HL-60 (cell line): ENCODE measurements around the gene PTPRM.

Source experiments
- DNase-seq, 2 experiments: peaks; one replicate each; pipeline ENCODE4 v3.0.0-alpha.2; 2010 to 2020; ENCODE audit warnings: low read depth in 1 of 2, low spot score in 1 of 2
- H3K27ac ChIP-seq: fragments of 250-450 bp; sonication (Bioruptor Pico); replicated peaks from 2 replicates; pipeline ENCODE4 v1.5.1; 2020; ENCODE audit warnings: mild to moderate bottlenecking, moderate library complexity
- H3K27me3 ChIP-seq: fragments of 250-450 bp; sonication (Bioruptor Pico); 2 replicates; pipeline ENCODE4 v1.5.1; 2021; ENCODE audit warnings: mild to moderate bottlenecking, moderate library complexity; ENCODE audit not compliant: insufficient read depth, poor library complexity, severe bottlenecking
- H3K4me3 ChIP-seq: replicated peaks from 2 replicates; pipeline ENCODE4 v1.5.1; 2011; ENCODE audit warnings: mild to moderate bottlenecking, control low read depth, low read length; ENCODE audit not compliant: insufficient read depth
- GABPA ChIP-seq: IDR thresholded peaks from 2 replicates; pipeline ENCODE4 v1.6.1; 2012; ENCODE audit warnings: low read depth
- POLR2AphosphoS5 ChIP-seq: IDR thresholded peaks from 2 replicates; pipeline ENCODE4 v1.6.1; 2012; ENCODE audit warnings: low read depth
- SPI1 ChIP-seq: IDR thresholded peaks from 2 replicates; pipeline ENCODE4 v1.6.1; 2012; ENCODE audit warnings: low read depth, mild to moderate bottlenecking, borderline replicate concordance
- TF ChIP-seq, protein P1 (sequence below): IDR thresholded peaks from 2 replicates; pipeline ENCODE4 v1.6.1; 2012; ENCODE audit warnings: low read depth; ENCODE audit not compliant: insufficient replicate concordance
- TF ChIP-seq, protein P2 (sequence below): IDR thresholded peaks from one replicate; pipeline ENCODE4 v1.5.1; 2011; ENCODE audit warnings: low read length, control low read depth, inconsistent platforms; ENCODE audit not compliant: insufficient read depth

Gene PTPRM

DNA sequence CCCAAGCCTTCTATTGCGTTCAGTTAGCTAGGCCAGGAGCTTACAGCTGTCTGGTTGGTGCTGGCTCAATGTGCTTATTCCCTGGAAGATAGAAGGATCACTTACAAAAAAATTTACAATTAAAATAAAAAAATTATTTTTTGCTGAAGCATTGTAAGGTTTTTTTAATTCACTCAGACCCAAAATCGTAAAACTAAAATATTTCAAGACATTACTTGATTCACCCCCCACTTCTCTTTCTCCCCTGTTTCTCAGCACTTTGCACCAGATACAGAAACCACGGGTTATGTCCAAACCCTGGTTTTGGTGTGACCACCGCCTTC, 911 bp upstream of the PTPRM start:
- H3K27ac ChIP-seq = no peak overlapping the region
- peaks cover 41% of the 10 kb centered on the region for H3K27me3 ChIP-seq
- TF ChIP-seq, protein P1, sequence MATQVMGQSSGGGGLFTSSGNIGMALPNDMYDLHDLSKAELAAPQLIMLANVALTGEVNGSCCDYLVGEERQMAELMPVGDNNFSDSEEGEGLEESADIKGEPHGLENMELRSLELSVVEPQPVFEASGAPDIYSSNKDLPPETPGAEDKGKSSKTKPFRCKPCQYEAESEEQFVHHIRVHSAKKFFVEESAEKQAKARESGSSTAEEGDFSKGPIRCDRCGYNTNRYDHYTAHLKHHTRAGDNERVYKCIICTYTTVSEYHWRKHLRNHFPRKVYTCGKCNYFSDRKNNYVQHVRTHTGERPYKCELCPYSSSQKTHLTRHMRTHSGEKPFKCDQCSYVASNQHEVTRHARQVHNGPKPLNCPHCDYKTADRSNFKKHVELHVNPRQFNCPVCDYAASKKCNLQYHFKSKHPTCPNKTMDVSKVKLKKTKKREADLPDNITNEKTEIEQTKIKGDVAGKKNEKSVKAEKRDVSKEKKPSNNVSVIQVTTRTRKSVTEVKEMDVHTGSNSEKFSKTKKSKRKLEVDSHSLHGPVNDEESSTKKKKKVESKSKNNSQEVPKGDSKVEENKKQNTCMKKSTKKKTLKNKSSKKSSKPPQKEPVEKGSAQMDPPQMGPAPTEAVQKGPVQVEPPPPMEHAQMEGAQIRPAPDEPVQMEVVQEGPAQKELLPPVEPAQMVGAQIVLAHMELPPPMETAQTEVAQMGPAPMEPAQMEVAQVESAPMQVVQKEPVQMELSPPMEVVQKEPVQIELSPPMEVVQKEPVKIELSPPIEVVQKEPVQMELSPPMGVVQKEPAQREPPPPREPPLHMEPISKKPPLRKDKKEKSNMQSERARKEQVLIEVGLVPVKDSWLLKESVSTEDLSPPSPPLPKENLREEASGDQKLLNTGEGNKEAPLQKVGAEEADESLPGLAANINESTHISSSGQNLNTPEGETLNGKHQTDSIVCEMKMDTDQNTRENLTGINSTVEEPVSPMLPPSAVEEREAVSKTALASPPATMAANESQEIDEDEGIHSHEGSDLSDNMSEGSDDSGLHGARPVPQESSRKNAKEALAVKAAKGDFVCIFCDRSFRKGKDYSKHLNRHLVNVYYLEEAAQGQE = no peak
- H3K4me3 ChIP-seq = peak overlapping the region; percentile 43
- no peak for DNase-seq

DNA sequence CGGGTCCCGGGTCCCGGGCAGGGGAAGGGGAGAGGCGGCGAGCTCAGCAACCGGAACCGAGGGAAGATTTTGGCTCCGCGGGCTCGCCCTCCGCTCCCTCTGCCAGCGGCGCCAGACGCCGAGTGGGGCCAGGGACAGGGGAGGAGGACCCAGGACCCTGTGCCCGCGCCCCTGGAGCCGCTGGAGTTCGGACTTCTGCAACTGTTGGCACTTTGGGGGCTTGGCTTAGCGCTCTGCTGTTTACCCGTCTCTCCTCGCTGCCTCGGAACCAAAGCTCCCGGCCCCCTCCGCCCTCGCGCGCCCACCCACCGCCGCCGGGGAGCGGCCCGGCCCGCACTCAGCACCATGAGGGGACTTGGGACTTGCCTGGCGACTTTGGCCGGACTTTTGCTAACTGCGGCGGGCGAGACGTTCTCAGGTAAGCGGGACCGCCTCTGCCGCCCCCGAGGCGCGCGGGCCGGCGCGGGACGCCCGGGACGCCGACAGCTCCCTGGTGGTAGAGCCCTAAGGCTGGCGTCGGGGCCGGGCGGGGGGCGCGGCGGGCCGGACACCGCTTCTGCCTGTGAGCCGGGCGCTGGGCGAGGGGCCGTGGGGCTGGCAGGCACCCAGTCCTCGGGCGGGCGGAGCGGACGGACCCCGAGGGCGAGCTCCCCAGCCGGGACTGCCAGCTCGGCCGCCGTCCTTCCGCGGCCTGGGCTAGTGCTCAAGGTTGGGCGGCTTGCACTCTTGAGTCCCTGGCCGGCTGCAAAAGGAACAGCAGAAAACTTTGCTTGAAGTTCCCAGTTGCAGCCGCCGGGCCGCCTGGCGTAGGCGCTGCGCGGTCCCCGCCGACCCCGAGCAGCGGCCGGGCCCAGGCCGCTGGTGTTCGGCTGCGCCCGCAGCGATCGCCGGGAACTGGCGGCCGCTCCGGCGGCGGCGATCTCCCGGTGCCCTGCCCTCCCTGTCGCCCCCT, 634 bp downstream of the PTPRM start:
- Histone ChIP-seq H3K27me3 (peaks cover 43% of the 10 kb centered on the region), H3K27ac (no peak overlapping the region), H3K4me3 (peak overlapping the region; percentile 14)
- peak in 1 of 2 experiments; percentile 17 for DNase-seq
- TF ChIP-seq SPI1 = no peak
- TF ChIP-seq GABPA = no peak
- TF ChIP-seq, protein P1 = no peak
- TF ChIP-seq POLR2AphosphoS5 = no peak
- TF ChIP-seq, protein P2, sequence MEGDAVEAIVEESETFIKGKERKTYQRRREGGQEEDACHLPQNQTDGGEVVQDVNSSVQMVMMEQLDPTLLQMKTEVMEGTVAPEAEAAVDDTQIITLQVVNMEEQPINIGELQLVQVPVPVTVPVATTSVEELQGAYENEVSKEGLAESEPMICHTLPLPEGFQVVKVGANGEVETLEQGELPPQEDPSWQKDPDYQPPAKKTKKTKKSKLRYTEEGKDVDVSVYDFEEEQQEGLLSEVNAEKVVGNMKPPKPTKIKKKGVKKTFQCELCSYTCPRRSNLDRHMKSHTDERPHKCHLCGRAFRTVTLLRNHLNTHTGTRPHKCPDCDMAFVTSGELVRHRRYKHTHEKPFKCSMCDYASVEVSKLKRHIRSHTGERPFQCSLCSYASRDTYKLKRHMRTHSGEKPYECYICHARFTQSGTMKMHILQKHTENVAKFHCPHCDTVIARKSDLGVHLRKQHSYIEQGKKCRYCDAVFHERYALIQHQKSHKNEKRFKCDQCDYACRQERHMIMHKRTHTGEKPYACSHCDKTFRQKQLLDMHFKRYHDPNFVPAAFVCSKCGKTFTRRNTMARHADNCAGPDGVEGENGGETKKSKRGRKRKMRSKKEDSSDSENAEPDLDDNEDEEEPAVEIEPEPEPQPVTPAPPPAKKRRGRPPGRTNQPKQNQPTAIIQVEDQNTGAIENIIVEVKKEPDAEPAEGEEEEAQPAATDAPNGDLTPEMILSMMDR = no peak

DNA sequence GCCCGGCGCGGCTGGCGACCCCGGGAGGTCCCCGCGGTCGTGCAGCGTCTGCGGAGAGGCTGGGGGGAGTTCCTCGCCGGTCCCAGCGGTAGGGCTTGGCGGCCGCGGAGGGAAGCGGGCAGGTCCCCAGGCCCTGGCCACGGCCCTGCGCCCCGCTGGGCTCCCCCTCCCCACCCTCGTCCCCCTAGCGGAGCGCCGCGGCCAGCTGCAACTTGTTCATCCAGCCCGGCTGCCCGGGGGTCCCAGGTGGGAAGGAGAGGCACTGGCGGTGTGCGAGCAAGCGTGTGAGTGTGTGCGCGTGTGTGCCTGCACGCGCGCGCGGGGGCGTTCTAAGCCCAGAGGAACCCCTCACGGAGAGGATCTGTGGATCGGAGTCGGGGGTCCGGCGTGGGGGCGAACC, 1.3 kb downstream of the PTPRM start:
- H3K27ac ChIP-seq = no peak overlapping the region
- TF ChIP-seq, protein P2 = no peak
- TF ChIP-seq SPI1 (no peak), GABPA (no peak), POLR2AphosphoS5 (no peak)
- TF ChIP-seq, protein P1 = no peak
- H3K27me3 ChIP-seq = peaks cover 44% of the 10 kb centered on the region
- no peak overlapping the region for H3K4me3 ChIP-seq
- DNase-seq = no peak
